Muscle of arm (tissue), 12 donors: ENCODE results near the gene SP3. TPM values are rescaled to one million over a fixed set of nuclear protein-coding genes. Genes with fewer than 3 reads are reported as not detected.
A peak's percentile ranks its signal among the peaks of the same experiment; 100 is the strongest.
"Not testable (repeated sequence)": the region's sequence is repeated elsewhere in the genome, so short reads cannot be mapped to it uniquely, and the experiment has no call there.

Source experiments
- DNase-seq: peaks from one replicate; pipeline ENCODE4 v3.0.0-alpha.2; 2013
- polyA plus RNA-seq, 12 donors: library from polyadenylated mRNA; unstranded; fragments of 120-200 nt; gene quantifications; one replicate each; pipeline ENCODE4 v1.2.1, GENCODE V29; 2013; ENCODE audit not compliant: insufficient read length in 12 of 12

SP3 gene
- polyA plus RNA-seq, 12 donors, result 68.8 to 100 (median 84.2) TPM; not detected in 1

GRCh38 chr2:173896755-173897154 is 68.4 kb downstream of the SP3 start:
- no peak for DNase-seq

GRCh38 chr2:173892341-173892740 is 72.8 kb downstream of the SP3 start:
- DNase-seq, result no peak

- DNase-seq, result no peak
Observed at GRCh38 chr2:173891315-173892037, 73.7 kb downstream of the SP3 start.

GRCh38 chr2:173889464-173889863 is 75.7 kb downstream of the SP3 start:
- DNase-seq, result not testable (repeated sequence)

- no peak for DNase-seq
Observed at GRCh38 chr2:173886613-173887012, 78.6 kb downstream of the SP3 start.

GRCh38 chr2:173884025-173884802 is 81.0 kb downstream of the SP3 start:
- DNase-seq, result no peak

- no peak for DNase-seq
Observed at GRCh38 chr2:173881886-173882285, 83.3 kb downstream of the SP3 start.

GRCh38 chr2:173881461-173881860 is 83.7 kb downstream of the SP3 start:
- no peak for DNase-seq

GRCh38 chr2:173880561-173880960 is 84.6 kb downstream of the SP3 start:
- no peak for DNase-seq

GRCh38 chr2:173876833-173877413 is 88.2 kb downstream of the SP3 start:
- no peak for DNase-seq

- DNase-seq, result no peak
Observed at GRCh38 chr2:173874894-173875237, 90.3 kb downstream of the SP3 start.

- DNase-seq, result no peak
Observed at GRCh38 chr2:173874003-173874893, 90.9 kb downstream of the SP3 start.

GRCh38 chr2:173872714-173873113 is 92.5 kb downstream of the SP3 start:
- DNase-seq, result no peak

- no peak for DNase-seq
Observed at GRCh38 chr2:173869244-173870229, 95.6 kb downstream of the SP3 start.

- no peak for DNase-seq
Observed at GRCh38 chr2:173868406-173868805, 96.8 kb downstream of the SP3 start.

- DNase-seq, result peak; percentile 69
Observed at GRCh38 chr2:173866874-173867618, 98.1 kb downstream of the SP3 start.

- DNase-seq, result no peak
Observed at GRCh38 chr2:173865971-173866873, 99.0 kb downstream of the SP3 start.

- peak; percentile 86 for DNase-seq
Observed at GRCh38 chr2:173862612-173863217, 102.5 kb downstream of the SP3 start.
